Activated naive CD8-positive, alpha-beta T cell treated with anti-CD3 and anti-CD28 coated beads, Interleukin-2, amount 50 U/mL, for 24 hours (primary cell): ENCODE data around the gene OR51B6.
"Not testable (repeated sequence)": the region's sequence is repeated elsewhere in the genome, so short reads cannot be mapped to it uniquely, and the experiment has no call there.

Experiments
- ATAC-seq: fragments of 150-1000 bp; cut with Tn5 transposase; one replicate; pipeline ENCODE4 v1.10.0; 2021
- DNase-seq: peaks from one replicate; pipeline ENCODE4 v3.0.0; 2021
- H3K27ac Mint-ChIP-seq: one replicate; pipeline ENCODE4 v1.8.0; 2021; ENCODE audit warnings: mild to moderate bottlenecking, mixed read lengths
- H3K27me3 Mint-ChIP-seq: one replicate; pipeline ENCODE4 v1.8.0; 2021; ENCODE audit warnings: mixed read lengths
- H3K36me3 Mint-ChIP-seq: one replicate; pipeline ENCODE4 v1.8.0; 2021; ENCODE audit warnings: low read depth, mixed read lengths
- H3K4me1 Mint-ChIP-seq: one replicate; pipeline ENCODE4 v1.8.0; 2021; ENCODE audit warnings: mixed read lengths
- H3K4me3 Mint-ChIP-seq: one replicate; pipeline ENCODE4 v1.8.0; 2021; ENCODE audit warnings: mild to moderate bottlenecking, moderate library complexity, mixed read lengths
- H3K9me3 Mint-ChIP-seq: one replicate; pipeline ENCODE4 v1.8.0; 2021; ENCODE audit warnings: mixed read lengths

Gene OR51B6, protein sequence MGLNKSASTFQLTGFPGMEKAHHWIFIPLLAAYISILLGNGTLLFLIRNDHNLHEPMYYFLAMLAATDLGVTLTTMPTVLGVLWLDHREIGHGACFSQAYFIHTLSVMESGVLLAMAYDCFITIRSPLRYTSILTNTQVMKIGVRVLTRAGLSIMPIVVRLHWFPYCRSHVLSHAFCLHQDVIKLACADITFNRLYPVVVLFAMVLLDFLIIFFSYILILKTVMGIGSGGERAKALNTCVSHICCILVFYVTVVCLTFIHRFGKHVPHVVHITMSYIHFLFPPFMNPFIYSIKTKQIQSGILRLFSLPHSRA

DNA sequence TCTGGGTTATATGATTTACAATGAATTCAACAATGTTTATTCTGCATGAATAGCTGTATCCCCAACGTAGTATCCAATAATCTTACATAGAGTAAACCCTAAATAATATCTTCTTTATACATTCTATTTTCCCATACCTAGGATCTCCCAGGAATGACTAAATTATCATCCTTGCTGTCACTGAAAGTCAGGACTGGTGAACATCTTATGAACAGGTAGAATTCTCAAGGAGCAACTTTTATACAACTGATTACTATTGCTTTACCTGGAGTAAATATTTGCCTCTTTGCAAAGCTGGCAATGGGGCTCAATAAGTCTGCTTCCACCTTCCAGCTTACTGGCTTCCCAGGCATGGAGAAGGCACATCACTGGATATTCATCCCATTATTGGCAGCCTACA, at the start of gene OR51B6:
OR51B6 (plus strand) TSS at position 301 of the 400 bp plus-strand sequence; CDS start at position 301, 0 bp downstream.
- Mint-ChIP-seq H3K9me3 (no peaks in the 10 kb centered on the region), H3K27ac (no peak within 1 kb of the TSS), H3K4me1 (no peaks in the 10 kb centered on the region), H3K36me3 (no peaks in the 10 kb centered on the region), H3K27me3 (peaks cover 8% of the 10 kb centered on the region), H3K4me3 (no peak within 1 kb of the TSS)
- no peak for ATAC-seq
- DNase-seq, result no peak

DNA sequence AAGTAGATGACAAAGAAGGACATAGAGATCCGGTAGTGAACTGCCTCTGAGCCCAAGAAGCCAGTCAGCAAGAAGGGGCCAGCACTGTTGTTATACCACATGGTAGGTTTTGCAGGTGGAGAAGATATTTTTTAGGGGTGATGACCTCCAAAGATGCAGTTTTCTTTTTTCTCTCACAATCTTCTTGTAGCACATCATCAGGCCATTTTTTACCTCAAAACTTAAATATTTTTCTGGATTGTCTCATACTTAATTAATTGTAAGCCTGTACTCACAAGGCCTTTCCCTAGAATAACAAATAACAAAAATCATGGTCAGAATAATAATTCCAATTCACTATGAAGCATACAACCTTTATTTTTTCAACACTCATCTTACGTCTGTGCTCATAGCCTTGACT, 49.5 kb upstream of the OR51B6 start, which contains the start of gene OR51B4:
OR51B4 (minus strand) TSS at position 101 of the 400 bp plus-strand sequence; CDS start at position 101, 0 bp downstream.
- H3K27ac Mint-ChIP-seq, result no peak within 1 kb of the TSS
- peaks cover 1% of the 10 kb centered on the region for H3K27me3 Mint-ChIP-seq
- H3K9me3 Mint-ChIP-seq, result no peaks in the 10 kb centered on the region
- DNase-seq, result no peak
- no peak within 1 kb of the TSS for H3K4me3 Mint-ChIP-seq
- H3K4me1 Mint-ChIP-seq, result no peaks in the 10 kb centered on the region
- no peaks in the 10 kb centered on the region for H3K36me3 Mint-ChIP-seq
- ATAC-seq, result no peak

DNA sequence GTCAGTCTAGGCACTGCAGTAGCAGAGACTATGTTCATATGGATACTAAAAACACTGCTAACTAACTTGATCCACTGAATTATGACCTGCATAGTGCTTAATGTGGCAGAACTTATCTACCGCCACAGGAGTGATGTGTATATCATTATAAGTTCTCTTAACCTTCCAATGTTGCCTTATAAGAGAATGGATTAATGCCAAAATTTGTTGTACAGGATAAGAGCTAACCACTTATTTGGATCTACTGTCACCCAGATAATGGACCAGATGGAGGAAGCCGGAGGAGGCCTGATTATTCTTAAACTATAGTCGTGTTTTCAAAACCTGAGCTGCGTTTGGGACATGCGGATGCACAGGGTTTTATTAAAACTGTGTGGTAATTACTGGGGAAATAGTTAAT, 47.7 kb upstream of the OR51B6 start:
- H3K27ac Mint-ChIP-seq, result no peak overlapping the region
- no peak for DNase-seq
- peaks cover 4% of the 10 kb centered on the region for H3K27me3 Mint-ChIP-seq
- no peaks in the 10 kb centered on the region for H3K4me1 Mint-ChIP-seq
- no peaks in the 10 kb centered on the region for H3K9me3 Mint-ChIP-seq
- H3K4me3 Mint-ChIP-seq, result no peak overlapping the region
- no peak for ATAC-seq
- no peaks in the 10 kb centered on the region for H3K36me3 Mint-ChIP-seq

DNA sequence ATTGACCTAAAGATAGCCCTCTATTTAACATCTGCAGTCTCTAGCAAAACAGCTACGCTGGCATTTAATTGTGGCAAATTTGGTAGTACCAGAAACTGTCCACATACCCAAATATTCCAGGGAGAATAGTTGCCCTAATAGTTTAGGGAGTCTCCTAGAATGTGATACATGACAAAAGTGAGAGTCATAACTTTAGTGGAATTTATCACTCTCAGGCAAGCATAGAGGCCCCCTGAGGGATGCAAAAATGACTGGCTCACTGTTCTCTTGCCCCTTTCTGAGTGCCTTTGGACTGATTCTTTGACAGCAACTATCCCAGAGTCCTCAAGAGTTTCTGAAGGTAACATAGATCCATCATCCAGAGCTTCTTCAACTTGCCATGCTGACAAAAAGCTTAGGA, 47.3 kb upstream of the OR51B6 start:
- DNase-seq (no peak), ATAC-seq (no peak)
- Mint-ChIP-seq H3K4me1 (no peaks in the 10 kb centered on the region), H3K4me3 (no peak overlapping the region), H3K36me3 (no peaks in the 10 kb centered on the region), H3K9me3 (no peaks in the 10 kb centered on the region), H3K27me3 (peaks cover 2% of the 10 kb centered on the region), H3K27ac (no peak overlapping the region)

DNA sequence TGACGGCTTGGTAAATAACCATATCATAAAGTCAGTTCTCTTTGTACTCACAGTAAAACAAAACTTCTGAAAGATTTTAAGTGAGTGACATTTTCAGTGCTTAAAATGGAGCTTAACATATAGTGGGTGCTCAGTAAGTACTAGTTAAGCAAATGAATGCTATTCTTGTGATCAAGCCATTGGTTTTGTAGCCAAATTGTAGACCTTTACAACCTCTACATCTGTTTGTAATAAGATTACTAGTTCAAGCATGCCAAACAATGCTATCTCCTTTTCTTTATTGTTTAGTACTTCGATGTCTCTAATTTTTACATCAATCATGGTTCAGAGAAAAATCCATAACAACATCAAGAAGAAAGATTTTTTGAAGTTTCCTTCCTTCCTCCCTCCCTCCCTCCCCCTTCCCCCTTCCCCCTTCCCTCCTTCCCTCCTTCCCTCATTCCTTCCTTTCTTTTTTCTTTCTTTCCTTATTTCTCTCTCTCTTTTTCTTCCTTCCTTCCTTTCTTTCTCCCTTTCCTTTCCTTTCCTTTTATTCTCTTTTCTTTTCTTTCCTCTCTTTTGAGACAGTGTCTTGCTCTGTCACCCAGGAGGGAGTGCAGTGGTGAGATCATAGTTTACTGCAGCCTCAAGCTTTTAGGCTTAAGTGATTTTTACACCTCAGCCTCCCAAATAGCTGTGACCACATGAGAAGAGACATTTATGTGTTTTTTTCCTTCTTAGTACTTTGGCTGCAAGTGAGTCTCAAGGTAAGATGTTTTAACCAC, 43.9 kb upstream of the OR51B6 start:
- no peak for DNase-seq
- Mint-ChIP-seq H3K9me3 (no peaks in the 10 kb centered on the region), H3K4me1 (no peaks in the 10 kb centered on the region), H3K27ac (no peak overlapping the region), H3K36me3 (no peaks in the 10 kb centered on the region), H3K27me3 (peaks cover 2% of the 10 kb centered on the region), H3K4me3 (no peak overlapping the region)
- ATAC-seq, result no peak

DNA sequence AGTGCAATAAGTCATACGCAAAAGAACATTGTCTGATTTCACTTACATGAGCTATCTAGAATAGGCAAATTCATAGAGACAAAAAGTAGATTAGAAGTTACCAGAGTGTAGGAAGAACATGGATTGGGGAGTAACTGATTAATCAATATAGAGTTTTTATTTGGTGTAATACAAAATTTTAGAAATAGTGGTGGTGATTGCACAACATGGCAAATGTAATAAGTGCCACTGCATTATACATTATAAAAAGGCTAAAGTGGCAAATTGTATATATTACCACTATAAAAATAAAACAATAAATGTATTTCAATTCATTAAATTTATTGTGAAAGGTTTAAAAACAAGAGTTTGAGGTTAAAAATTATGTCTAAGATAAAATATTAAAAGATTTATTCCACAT, 40.9 kb upstream of the OR51B6 start:
- H3K36me3 Mint-ChIP-seq, result no peaks in the 10 kb centered on the region
- no peak overlapping the region for H3K27ac Mint-ChIP-seq
- H3K9me3 Mint-ChIP-seq, result no peaks in the 10 kb centered on the region
- DNase-seq (no peak), ATAC-seq (no peak)
- no peaks in the 10 kb centered on the region for H3K4me1 Mint-ChIP-seq
- H3K4me3 Mint-ChIP-seq, result no peak overlapping the region
- peaks cover 2% of the 10 kb centered on the region for H3K27me3 Mint-ChIP-seq

DNA sequence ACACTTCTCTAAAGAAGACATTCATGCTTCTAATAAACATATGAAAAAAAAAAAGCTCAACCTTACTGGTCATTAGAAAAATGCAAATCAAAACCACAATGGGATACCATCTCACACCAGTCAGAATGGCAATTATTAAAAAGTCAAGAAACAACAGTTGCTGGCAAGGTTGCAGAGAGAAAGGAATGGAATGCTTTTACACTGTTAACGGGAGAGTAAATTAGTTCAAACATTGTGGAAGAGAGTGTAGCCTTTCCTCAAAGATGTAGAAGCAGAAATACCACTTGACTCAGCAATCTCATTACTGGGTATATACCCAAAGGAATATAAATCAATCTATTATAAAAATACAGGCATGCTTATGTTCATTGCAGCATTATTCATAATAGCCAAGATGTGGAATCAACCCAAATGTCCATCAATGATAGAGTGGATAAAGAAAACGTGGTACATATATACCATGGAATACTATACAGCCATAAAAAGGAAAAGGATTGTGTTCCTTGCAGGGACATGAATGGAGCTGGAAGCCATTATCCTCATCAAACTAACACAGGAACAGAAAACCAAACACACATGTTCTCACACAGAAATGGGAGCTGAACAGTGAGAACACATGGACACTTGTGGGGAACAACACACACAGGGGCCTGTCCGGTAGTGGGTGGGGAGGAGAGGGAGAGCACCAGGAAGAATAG, 37.8 kb upstream of the OR51B6 start:
- not testable (repeated sequence) for H3K4me3 Mint-ChIP-seq, H3K27ac Mint-ChIP-seq, DNase-seq, ATAC-seq, H3K9me3 Mint-ChIP-seq, H3K4me1 Mint-ChIP-seq, H3K27me3 Mint-ChIP-seq, H3K36me3 Mint-ChIP-seq

DNA sequence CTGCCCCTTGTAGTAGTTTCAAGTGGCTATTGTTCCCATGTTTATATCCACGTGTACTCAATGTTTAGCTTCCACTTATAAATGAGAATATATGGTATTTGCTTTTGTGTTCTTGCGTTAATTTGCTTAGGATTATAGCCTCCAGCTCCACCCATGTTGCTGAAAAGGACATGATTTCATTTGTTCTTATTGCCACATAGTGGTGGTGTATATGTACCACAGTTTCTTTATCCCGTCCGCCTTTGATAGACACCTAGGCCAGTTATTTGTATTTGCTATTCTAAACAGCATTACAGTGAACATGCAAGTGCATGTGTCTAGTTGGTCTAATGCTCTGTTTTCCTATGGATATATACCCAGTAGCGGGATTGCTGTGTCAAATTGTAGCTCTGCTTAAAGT, 34.0 kb upstream of the OR51B6 start:
- Mint-ChIP-seq H3K27me3 (no peaks in the 10 kb centered on the region), H3K27ac (no peak overlapping the region), H3K9me3 (peaks cover 3% of the 10 kb centered on the region), H3K4me1 (no peaks in the 10 kb centered on the region), H3K36me3 (no peaks in the 10 kb centered on the region), H3K4me3 (no peak overlapping the region)
- DNase-seq (no peak), ATAC-seq (no peak)

DNA sequence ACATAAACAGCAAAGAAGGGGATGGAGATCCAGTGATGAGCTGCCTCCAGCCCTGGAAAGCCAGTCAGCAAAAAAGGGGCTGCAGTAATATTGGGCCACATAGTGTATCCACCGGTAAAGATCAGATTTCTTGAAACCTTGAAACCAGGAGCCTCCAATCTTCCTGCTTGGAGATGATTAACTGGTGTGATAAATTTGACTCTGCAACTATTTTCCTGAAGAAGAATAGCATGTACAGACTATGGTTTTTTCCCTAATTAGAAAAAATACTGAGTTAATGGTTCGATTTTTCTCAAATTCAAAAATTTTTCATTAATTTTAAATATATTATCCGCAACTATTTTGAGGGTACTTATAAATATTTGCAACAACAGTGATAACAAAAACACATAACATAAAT, 27.1 kb upstream of the OR51B6 start, which contains the start of gene OR51B2:
OR51B2 (minus strand) TSS at position 101 of the 400 bp plus-strand sequence; CDS start at position 101, 0 bp downstream.
- no peak within 1 kb of the TSS for H3K4me3 Mint-ChIP-seq
- H3K4me1 Mint-ChIP-seq, result no peaks in the 10 kb centered on the region
- ATAC-seq (no peak), DNase-seq (no peak)
- no peak within 1 kb of the TSS for H3K27ac Mint-ChIP-seq
- H3K36me3 Mint-ChIP-seq, result no peaks in the 10 kb centered on the region
- no peaks in the 10 kb centered on the region for H3K9me3 Mint-ChIP-seq
- H3K27me3 Mint-ChIP-seq, result no peaks in the 10 kb centered on the region

DNA sequence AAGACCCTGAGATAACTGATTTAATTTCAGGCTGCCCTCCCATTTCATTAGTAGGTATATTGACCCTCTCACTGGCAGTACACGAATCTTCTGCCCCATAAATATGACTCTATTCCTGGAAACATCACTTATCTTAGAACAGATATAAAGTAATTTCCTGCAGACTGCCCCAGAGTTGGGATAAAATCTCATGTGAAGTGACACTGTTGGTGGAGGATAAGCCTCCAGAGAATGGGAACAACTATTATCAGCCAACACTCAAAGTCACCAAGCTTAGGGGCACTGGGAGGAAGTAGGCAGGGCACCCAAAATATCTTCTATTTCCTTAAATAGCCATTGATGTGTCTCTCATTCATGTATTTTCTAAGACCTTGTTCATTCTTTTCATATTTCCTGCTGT, 16.1 kb upstream of the OR51B6 start:
- Mint-ChIP-seq H3K27ac (no peak overlapping the region), H3K27me3 (no peaks in the 10 kb centered on the region)

DNA sequence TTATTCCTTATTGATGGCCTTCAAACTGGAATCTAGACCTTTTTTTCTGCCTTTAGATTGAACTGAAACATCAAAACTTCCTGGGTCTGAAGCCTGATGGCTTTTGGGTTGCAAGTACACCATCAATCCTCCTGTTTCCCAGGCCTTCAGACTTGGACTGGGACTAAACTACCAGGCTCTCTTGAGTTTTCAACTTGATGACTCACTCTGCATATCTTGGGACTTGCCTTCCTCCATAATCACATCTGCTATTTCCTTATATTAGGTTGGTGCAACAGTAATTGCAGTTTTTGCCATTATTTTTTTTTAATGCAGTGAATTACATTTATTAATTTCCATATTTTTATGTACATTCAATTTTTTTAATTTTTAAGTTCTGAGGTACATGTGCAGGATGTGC, 15.0 kb upstream of the OR51B6 start:
- H3K9me3 Mint-ChIP-seq, result no peaks in the 10 kb centered on the region
- H3K27ac Mint-ChIP-seq, result no peak overlapping the region
- no peaks in the 10 kb centered on the region for H3K36me3 Mint-ChIP-seq
- DNase-seq (no peak), ATAC-seq (no peak)
- no peak overlapping the region for H3K4me3 Mint-ChIP-seq
- no peaks in the 10 kb centered on the region for H3K27me3 Mint-ChIP-seq
- no peaks in the 10 kb centered on the region for H3K4me1 Mint-ChIP-seq

More for the DNA sequence above, 16.1 kb upstream of the OR51B6 start:
- DNase-seq (no peak), ATAC-seq (no peak)
- H3K4me1 Mint-ChIP-seq, result no peaks in the 10 kb centered on the region
- no peaks in the 10 kb centered on the region for H3K9me3 Mint-ChIP-seq
- no peak overlapping the region for H3K4me3 Mint-ChIP-seq
- H3K36me3 Mint-ChIP-seq, result no peaks in the 10 kb centered on the region

DNA sequence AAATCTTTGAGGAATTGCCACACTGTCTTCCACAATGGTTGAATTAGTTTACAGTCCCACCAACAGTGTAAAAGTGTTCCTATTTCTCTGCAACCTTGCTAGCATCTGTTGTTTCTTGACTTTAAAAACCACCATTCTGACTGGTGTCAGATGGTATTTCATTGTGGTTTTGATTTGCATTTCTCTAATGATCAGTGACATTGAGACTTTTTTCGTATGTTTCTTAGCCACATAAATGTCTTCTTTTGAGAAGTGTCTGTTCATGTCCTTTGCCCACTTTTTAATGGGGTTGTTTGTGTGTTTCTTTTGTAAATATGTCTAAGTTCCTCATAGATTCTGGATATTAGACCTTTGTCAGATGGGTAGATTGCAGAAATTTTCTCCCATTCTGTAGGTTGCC, 14.1 kb upstream of the OR51B6 start:
- H3K4me3 Mint-ChIP-seq, H3K27ac Mint-ChIP-seq, ATAC-seq, H3K9me3 Mint-ChIP-seq, H3K36me3 Mint-ChIP-seq, H3K4me1 Mint-ChIP-seq, DNase-seq, H3K27me3 Mint-ChIP-seq: not testable (repeated sequence)

DNA sequence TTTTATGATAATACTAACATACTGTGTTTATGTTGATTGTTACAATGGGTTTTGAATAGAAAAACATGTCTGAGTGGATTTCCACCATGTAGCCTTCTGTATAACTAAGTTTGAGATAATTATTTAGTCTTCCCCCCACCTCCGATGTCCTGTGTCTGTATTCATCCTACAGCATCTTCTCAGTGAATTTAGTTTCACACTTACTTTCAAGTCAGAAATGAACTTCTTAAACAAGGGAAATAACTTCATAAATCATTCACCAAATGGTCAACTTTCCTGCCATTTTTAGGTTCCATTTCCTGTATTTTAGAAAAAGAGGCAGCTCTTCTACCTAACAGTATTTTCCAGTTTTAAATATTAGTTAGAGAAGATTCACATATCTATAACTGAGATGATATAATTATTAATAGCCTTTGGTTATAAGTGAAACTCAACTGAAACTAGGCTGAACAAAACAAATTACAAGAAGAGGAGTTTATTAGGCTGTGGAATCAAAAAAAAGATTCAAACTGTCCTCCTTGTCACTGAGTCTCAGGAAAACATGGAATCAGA, 11.5 kb upstream of the OR51B6 start:
- no peaks in the 10 kb centered on the region for H3K4me1 Mint-ChIP-seq
- ATAC-seq (no peak), DNase-seq (no peak)
- no peak overlapping the region for H3K4me3 Mint-ChIP-seq
- H3K9me3 Mint-ChIP-seq, result no peaks in the 10 kb centered on the region
- no peak overlapping the region for H3K27ac Mint-ChIP-seq
- no peaks in the 10 kb centered on the region for H3K27me3 Mint-ChIP-seq
- no peaks in the 10 kb centered on the region for H3K36me3 Mint-ChIP-seq

DNA sequence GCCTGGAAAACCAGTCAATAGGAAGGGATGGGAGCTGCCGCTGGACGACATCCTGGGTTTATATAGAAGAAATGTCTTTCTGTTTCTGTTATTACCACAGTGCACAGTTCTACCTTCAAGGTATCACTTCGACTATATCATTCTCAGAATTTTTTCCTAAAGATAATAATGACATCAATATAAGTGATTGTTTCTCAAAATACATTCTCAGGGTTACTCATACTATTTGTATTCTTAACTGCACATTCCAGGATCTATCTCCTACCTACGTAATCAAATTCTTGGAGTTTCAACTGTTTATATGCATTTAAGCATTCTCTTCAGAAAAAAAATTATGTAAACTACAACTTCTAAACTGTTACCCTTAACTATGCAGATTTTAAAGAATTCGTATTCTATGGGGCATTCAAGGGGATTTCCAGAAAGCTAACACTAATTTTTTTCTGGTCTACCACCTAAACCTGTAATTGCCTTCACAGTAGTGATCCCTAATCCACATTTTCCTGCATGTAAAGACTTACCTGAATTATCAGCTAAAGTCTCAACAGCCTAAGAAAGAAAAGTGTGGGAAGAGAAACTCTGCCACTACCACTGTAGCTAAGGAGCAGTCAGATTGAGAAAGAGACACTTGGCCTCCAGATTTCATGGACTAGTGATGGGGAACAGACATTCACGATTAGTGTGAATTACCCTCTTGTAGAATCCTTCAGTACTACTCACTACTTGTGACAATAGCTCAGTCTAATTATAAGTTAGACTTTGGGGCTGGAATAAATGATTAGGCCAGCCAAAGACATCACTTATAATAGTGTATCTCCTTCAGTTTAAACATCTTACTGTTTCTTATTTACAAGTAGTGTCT, 7.6 kb upstream of the OR51B6 start, which contains the start of gene OR51B5:
OR51B5 (minus strand) TSS at position 51 of the 862 bp plus-strand sequence; CDS start at position 51, 0 bp downstream.
- ATAC-seq, result no peak
- peaks cover 5% of the 10 kb centered on the region for H3K27me3 Mint-ChIP-seq

More for the DNA sequence above, 7.6 kb upstream of the OR51B6 start, which contains the start of gene OR51B5:
- Mint-ChIP-seq H3K27ac (no peak within 1 kb of the TSS), H3K9me3 (no peaks in the 10 kb centered on the region), H3K4me1 (no peaks in the 10 kb centered on the region), H3K36me3 (no peaks in the 10 kb centered on the region), H3K4me3 (no peak within 1 kb of the TSS)
- no peak for DNase-seq
